Esophagus squamous epithelium (tissue), 4 donors: Measurements from ENCODE around the gene PARP14.

ENCODE experiments used
- CTCF ChIP-seq, 6 experiments: fragments of 450-650 bp in 4 of 6; fragments of 200-600 bp in 2 of 6; sonication (generic) in 2 of 6; IDR thresholded peaks; one replicate each; pipeline ENCODE4 v1.5.1; 2016 to 2019; ENCODE audit warnings: antibody characterized with exemption in 6 of 6, mild to moderate bottlenecking in 4 of 6, moderate library complexity in 4 of 6
- POLR2A ChIP-seq, 4 donors: fragments of 450-650 bp; IDR thresholded peaks; one replicate each; pipeline ENCODE4 v1.6.1; 2017; ENCODE audit warnings: antibody characterized with exemption in 4 of 4, mild to moderate bottlenecking in 4 of 4, moderate library complexity in 3 of 4

DNA sequence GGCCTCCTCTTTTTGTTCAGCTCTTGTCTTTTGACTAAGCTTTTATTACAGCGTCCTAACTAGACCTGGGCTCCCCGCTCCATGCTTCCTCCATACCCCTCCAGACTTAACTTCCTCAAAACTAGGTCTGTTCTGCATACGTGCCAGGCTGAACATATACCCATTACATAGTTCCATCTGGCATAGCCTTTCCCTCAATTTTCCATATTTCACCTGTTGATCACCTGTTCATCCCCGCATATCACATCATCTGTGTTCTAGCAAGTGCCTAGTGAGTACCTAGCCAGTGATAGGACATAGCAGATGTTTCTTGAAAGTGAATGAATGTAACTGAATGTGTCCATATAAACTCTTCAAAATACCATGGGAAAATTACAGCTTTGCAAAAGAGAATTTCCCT lies 36.0 kb downstream of the PARP14 start:
- no peak for TF ChIP-seq CTCF (IDR thresholded peaks at IDR 0.05)
- TF ChIP-seq POLR2A (IDR thresholded peaks at IDR 0.05) = no peak
